GM21423 (cell line): ENCODE data around the gene PTEN.
"Not testable (repeated sequence)": the region's sequence is repeated elsewhere in the genome, so short reads cannot be mapped to it uniquely, and the experiment has no call there.

ENCODE experiments used
- ATAC-seq: cut with Tn5 transposase; IDR thresholded peaks from one replicate; pipeline ENCODE4 v1.9.1; 2021; ENCODE audit warnings: mild to moderate bottlenecking, moderate library complexity; ENCODE audit not compliant: unreplicated experiment

The PTEN gene

GRCh38 chr10:87844837-87845623, 18.4 kb upstream of the PTEN start:
- ATAC-seq = no peak

GRCh38 chr10:87845624-87845998, 17.8 kb upstream of the PTEN start:
- no peak for ATAC-seq

- no peak for ATAC-seq
These were observed 17.4 kb upstream of the PTEN start for GRCh38 chr10:87846023-87846422.

- not testable (repeated sequence) for ATAC-seq
These were observed 16.7 kb upstream of the PTEN start for GRCh38 chr10:87846711-87847110.

GRCh38 chr10:87847550-87847949, 15.9 kb upstream of the PTEN start:
- no peak for ATAC-seq

GRCh38 chr10:87849001-87849400, 14.4 kb upstream of the PTEN start:
- no peak for ATAC-seq

- ATAC-seq = peak; percentile 49
These were observed 12.7 kb upstream of the PTEN start for GRCh38 chr10:87850742-87851205.

- no peak for ATAC-seq
These were observed 11.3 kb upstream of the PTEN start for GRCh38 chr10:87852089-87852488.

GRCh38 chr10:87855247-87855646, 8.2 kb upstream of the PTEN start:
- ATAC-seq = not testable (repeated sequence)

GRCh38 chr10:87855665-87856064, 7.8 kb upstream of the PTEN start:
- not testable (repeated sequence) for ATAC-seq

GRCh38 chr10:87860156-87860795, 3.1 kb upstream of the PTEN start:
- ATAC-seq = no peak

- no peak for ATAC-seq
These were observed 2.5 kb upstream of the PTEN start for GRCh38 chr10:87860816-87861403.

- ATAC-seq = peak; percentile 10
These were observed 1.9 kb upstream of the PTEN start for GRCh38 chr10:87861566-87861952.

GRCh38 chr10:87861953-87862678, 1.3 kb upstream of the PTEN start:
- peak; percentile 47 for ATAC-seq

GRCh38 chr10:87862679-87863052, 759 bp upstream of the PTEN start:
- ATAC-seq = peak; percentile 17

- not testable (repeated sequence) for ATAC-seq
These were observed 598 bp downstream of the PTEN start for GRCh38 chr10:87863951-87864495.

GRCh38 chr10:87864496-87865059, 1.2 kb downstream of the PTEN start:
- no peak for ATAC-seq

GRCh38 chr10:87865241-87865881, 1.9 kb downstream of the PTEN start:
- no peak for ATAC-seq

GRCh38 chr10:87866412-87866974, 3.1 kb downstream of the PTEN start:
- ATAC-seq = no peak

- ATAC-seq = no peak
These were observed 4.0 kb downstream of the PTEN start for GRCh38 chr10:87867453-87867852.
